Epithelial cell of esophagus (primary cell): Measurements from ENCODE around the gene GHR.
A peak's percentile ranks its signal among the peaks of the same experiment; 100 is the strongest.

Source experiments
- DNase-seq: peaks from one replicate; pipeline ENCODE4 v3.0.0; 2010; ENCODE audit warnings: low read depth
- H3K4me3 ChIP-seq: 2 replicates; pipeline ENCODE4 v1.5.1; 2011; ENCODE audit warnings: mild to moderate bottlenecking, low read length, control low read depth
- TF ChIP-seq, protein P1 (sequence below): IDR thresholded peaks from 2 replicates; pipeline ENCODE4 v1.5.1; 2011; ENCODE audit warnings: low read depth, mild to moderate bottlenecking, low read length, control low read depth, inconsistent platforms; ENCODE audit not compliant: insufficient read depth; ENCODE audit errors: missing control alignments

GHR gene

DNA sequence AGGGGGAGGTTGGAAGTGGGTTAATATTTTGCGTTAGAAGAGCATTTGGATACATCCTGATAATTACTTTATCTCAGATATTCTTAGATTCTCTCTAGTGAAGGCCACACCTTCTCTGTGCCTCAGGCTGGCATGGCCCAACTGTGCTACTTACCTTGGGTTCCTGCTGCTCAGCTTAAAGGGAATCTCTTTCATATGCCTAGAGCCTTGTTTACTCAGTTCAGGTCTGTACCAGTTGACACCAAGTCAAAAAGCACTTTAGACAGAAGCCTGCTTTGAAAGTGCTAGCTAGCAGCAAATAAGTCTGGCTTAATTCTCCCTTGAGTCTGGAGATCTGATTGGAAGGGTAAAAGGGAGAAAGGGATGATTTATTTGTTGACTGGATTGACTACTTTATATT is 74.8 kb downstream of the GHR start:
- TF ChIP-seq, protein P1, sequence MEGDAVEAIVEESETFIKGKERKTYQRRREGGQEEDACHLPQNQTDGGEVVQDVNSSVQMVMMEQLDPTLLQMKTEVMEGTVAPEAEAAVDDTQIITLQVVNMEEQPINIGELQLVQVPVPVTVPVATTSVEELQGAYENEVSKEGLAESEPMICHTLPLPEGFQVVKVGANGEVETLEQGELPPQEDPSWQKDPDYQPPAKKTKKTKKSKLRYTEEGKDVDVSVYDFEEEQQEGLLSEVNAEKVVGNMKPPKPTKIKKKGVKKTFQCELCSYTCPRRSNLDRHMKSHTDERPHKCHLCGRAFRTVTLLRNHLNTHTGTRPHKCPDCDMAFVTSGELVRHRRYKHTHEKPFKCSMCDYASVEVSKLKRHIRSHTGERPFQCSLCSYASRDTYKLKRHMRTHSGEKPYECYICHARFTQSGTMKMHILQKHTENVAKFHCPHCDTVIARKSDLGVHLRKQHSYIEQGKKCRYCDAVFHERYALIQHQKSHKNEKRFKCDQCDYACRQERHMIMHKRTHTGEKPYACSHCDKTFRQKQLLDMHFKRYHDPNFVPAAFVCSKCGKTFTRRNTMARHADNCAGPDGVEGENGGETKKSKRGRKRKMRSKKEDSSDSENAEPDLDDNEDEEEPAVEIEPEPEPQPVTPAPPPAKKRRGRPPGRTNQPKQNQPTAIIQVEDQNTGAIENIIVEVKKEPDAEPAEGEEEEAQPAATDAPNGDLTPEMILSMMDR = no peak
- no peak for DNase-seq
- no peak overlapping the region for H3K4me3 ChIP-seq

DNA sequence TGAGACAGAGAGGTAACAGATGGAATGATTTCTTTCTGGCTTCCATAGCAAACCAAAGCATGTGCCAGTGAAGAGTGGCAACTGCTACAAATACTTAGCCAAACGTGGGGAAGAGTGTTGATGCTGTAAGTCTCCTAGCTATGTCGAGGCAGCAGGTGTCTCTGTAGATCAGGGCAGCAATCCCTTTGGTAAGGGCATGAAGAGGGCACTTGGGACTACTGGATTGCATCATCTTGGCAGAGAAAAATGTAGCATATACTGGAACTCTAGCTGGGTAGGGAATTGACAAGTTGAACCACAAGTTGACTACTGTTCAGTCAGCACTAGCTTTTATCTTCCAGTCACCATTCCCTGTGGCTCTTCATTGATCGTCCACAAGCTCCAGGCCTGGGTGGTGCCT is 75.8 kb downstream of the GHR start:
- no peak overlapping the region for H3K4me3 ChIP-seq
- no peak for DNase-seq
- TF ChIP-seq, protein P1 = no peak

DNA sequence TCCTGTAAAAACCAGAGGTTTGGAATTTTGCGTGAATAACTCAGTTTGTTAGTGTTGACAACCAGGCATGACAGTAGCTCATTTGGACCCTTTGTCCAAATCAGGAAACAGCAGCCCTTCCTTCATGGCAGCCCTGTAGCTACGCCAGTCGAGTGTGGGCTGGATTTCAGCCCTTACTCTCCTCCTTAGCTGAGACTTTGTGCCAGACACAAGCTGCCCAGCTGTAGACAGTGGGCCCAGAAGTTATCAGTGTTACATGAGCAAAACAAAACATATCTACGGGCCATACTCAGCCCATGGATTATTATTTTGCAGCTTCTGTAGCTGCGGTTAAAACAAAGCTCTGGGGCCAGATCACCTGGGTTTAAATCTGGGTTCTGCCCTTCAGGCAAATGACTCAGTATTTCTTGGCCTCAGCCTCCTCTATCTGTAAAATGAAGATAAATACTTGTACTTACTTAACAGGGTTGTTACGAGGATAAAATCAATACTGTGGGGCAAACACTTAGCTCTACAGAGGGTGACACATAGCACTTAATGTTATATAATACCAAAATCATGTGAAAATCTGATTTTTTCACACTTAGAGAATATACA is 76.9 kb downstream of the GHR start:
- no peak overlapping the region for H3K4me3 ChIP-seq
- TF ChIP-seq, protein P1 = no peak
- peak; percentile 54 for DNase-seq

DNA sequence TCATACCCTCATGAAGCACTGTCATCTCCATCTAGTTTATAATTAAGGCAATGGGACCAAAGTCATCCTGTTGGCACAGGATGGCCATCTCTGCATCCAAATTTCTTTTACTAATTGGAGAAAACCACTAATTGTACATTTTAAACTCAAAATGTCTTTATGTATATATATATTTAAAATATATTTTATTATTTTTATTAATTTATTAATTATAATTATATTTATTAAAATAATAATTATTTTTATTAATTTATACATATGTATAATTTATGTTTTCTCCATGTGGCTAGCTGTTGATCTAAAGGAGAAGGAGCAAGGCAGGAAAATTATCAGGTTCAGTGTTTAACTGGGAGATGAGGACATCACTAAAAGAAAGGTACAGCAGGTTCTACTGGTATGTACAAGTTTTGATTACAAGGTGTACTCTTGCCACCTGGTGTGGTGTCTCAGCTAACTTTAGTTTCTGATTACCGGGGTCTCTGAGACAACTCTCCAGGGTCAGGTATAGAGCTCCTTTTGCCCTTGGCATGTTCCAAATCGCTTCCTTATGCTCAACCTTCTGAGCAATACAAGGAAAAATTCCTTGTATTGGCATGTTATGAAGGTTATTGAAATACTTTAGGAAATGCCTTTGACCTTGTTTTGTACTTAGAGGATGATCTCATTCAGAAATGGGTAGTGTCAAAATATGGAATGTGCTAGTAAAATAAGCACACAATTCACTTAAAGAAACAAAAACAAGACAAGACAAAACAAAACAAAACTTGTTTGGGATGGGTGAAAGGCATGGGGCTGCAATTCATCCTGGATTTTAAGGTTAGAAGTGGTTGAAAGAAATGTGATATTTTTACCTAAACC is 79.6 kb downstream of the GHR start:
- peak; percentile 75 for DNase-seq
- TF ChIP-seq, protein P1 = no peak

DNA sequence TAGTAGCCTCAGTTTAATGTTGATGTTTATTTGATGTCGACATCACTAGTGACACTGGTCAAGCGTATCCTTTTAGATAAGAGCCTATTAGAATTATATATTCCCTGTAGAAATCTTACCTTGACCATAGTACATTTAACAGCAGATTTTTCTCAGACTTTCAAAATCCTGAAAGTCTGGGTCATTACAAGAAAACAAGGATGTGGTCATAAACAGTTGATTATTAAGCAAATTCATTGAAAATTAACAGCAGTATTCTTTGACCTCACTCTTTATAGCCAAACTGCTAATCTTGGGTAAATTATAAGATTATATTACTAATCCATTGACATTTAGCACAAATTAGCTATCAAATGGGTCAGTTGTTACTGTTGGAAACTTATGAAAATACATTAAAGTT is 83.4 kb downstream of the GHR start:
- no peak for DNase-seq
- TF ChIP-seq, protein P1 = no peak
- no peak overlapping the region for H3K4me3 ChIP-seq

More for the DNA sequence above, 79.6 kb downstream of the GHR start:
- H3K4me3 ChIP-seq = no peak overlapping the region

DNA sequence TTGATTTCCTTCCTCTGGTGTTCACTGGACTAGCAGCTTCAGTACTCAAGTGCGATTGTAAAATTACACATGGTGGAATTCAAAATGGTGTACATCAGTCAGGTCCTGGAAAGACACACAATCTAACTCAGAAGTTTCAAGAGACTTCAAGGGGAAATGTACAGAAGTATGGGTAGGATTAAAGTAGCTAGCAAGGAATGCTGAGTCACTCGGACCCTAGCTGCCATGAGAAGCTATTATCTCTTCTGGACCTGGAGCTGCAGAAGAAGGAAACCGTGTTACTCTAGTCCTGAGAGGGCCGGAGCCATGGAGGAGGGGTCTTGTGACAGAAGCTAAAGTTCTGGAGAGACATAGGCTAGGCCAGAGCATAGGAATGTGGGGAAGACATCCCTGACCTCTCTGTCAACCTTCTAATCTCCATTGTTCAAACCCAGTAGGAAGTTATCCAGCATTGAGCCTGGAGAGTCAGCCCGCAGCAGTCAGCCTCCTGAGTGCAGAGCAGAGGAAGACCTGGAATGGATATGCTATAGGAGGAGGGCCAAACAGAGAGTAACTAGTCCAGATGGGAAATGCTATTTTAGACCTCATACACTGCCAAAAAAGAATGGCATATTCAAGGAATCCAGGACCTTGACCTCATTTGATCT is 84.3 kb downstream of the GHR start:
- no peak for DNase-seq
- TF ChIP-seq, protein P1 = no peak
- H3K4me3 ChIP-seq = no peak overlapping the region

DNA sequence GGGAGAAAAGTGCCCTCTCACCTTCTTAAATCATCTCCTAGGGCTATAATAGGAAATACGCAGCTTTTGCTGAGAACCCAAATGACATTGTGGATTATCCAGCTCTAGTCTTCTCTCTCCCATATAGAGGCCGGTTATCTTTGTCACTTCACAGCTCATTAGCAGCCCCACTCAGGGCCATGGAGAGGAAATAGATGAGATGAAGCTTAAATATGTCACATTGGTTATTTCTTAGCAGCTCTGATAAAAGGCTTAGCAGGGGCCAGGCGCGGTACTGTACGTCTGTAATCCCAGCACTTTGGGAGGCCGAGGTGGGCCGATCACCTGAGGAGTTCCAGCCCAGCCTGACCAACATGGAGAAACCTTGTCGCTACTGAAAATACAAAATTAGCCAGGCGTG is 90.0 kb downstream of the GHR start:
- DNase-seq = no peak
- TF ChIP-seq, protein P1 = no peak
- no peak overlapping the region for H3K4me3 ChIP-seq
